Hippocampal formation (tissue), 2 donors: Measurements from ENCODE around the gene CATSPERB.
A peak's percentile ranks its signal among the peaks of the same experiment; 100 is the strongest.
"Not testable (repeated sequence)": the region's sequence is repeated elsewhere in the genome, so short reads cannot be mapped to it uniquely, and the experiment has no call there.

Source experiments
- DNase-seq, 2 donors: peaks; one replicate each; lab custom pipeline; 2025; lab: John Stamatoyannopoulos, UW

CATSPERB gene

DNA sequence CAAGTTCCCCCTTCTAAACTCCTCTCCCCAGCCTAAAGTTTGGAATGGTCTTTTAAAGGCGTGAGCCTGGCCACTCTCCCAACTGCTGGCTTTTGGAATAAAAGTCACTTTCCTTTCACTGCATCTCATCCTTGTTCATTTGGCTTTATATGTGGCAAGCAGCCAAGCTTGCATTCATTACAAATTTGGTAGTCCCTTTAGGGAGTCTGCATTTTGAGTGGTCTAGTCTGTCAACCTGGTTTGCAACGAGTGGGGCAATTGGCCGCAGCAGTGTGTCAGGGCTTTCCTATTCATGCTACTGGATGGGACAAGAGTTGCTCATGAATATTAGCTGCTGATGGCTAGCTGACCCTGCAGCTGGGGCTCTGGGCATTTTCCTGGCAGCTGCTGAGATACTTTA is 57.0 kb downstream of the CATSPERB start:
- DNase-seq: peak in 1 of 2 donors; percentile 1

DNA sequence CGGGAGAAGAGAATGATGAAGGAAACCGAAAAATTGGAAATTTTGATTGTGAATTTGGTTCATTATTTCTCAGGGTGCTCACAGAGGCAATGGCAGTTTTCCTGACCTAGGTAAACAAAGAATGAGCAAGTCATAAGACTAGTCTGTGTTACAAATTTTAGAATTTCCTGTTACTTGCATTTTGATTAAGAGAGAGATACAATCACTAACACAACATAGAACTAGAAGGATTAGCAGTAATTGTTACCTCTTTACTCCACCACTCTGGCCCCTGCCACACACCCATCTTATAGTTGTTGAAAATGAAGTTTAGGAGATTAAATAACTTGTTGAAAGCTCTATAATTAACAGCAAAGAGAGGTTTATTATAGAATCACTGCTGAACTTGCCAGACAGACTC is 62.0 kb downstream of the CATSPERB start:
- DNase-seq: no peak

- DNase-seq: not testable (repeated sequence)
Measured at GRCh38 chr14:91667101-91667500, 64.8 kb downstream of the CATSPERB start.

- no peak for DNase-seq
Measured at GRCh38 chr14:91660790-91661189, 71.1 kb downstream of the CATSPERB start.

- DNase-seq: no peak
Measured at GRCh38 chr14:91654836-91655235, 77.0 kb downstream of the CATSPERB start.

DNA sequence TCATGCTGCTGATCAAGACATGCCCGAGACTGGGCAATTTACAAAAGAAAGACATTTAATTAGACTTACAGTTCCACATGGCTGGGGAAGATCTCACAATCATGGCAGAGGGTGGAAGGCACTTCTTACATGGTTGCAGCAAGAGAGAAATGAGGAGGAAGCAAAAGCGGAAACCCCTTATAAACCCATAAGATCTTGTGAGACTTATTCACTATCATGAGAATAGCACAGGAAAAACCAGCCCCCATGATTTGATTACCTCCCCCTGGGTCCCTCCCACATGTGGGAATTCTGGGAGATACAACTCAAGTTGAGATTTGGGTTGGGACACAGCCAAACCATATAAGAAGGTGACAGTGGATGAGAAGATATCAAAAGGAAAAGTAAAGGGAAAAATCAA is 78.4 kb downstream of the CATSPERB start:
- DNase-seq: no peak

DNA sequence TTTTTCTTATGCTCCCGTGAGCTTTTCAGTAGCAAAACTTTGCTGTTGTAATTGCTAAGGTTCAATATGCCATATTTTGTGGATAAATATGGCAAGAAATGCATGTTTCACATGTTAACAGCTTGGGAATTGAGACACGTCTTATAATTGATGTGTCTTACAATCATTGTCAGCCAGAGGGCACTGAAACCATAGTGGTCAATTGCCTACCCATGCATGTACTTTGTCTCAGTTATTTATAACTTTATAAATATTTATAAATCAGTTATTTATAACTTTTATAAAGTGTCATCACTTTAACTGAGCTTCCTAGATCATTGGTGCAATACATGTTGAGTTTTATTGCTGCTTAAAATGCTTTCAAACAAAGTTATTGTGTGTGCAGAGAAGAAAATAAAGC is 82.0 kb downstream of the CATSPERB start:
- DNase-seq: peak in 1 of 2 donors; percentile 8

GRCh38 chr14:91647856-91648255 is 84.0 kb downstream of the CATSPERB start:
- DNase-seq: no peak

DNA sequence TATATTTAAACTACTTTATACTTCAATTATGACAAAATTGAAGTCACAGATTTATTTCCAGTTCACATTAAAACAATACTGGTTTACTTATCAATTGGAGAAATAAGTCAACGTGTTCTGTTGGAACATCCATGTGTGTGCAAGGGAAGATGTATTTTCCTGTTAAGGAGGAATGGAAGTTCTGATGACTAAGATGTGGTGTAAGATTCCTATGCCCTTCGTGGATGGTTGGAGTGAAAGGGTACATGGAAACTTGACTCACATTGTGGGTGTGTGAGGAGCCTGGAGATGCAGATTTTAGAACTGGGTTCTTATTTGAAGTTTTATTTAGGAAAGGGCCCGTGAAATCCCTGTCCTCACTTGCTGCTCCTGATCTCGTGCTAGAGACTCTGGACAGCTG is 95.3 kb downstream of the CATSPERB start:
- no peak for DNase-seq

DNA sequence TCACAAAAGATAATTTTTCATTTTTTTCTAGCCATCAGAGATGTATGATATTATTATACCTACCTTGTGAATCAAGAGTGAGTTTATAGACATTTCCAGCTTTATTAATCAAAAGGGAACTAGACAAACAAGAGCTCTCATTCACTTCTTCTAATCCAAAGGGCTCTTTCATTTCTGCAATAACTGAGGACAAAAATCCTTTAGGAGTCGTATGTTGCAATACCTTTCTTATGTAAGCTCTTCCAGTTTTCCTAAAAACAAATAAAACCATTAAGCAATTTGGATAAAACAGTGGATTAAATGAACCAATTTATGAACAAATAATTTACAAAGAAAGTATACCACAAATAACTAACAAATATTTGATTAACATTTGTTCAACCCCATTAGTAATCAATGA is 107.1 kb downstream of the CATSPERB start:
- no peak for DNase-seq

DNA sequence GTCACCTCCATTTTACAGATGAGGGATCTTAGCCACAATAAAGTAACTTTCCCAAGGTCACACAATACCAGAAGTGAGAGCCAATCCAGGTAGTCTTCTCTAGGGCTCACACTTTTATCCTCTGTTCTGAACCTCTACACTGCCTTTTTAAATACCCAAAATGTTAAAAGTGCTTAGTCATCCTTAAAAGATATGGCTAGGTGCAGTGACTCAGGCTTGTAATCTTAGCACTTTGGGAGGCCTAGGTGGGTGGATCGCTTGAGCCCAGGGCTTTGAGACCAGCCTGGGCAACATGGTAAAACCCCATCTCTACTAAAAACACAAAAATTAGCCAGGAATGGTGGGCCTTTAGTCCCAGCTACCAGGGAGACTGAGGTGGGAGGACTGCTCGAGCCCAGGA is 117.7 kb downstream of the CATSPERB start:
- no peak for DNase-seq

- no peak for DNase-seq
Measured at GRCh38 chr14:91613459-91614112, 118.3 kb downstream of the CATSPERB start.

DNA sequence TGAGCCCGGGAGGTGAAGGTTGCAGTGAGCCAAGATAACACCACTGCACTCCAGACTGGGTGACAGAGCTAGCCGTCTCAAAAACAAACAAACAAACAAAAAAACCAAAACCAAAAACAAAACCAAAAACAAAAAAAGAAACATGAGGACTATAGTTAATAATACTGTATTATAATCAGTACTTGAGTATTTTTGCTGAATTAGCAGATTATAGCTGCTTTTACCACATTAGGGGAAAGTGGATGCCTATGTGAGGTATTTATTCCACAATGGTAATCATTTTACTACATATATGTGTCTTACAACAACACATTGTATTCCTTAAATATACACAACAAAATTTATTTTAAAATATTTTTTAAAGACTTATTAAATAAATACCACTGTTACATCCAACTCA is 120.4 kb downstream of the CATSPERB start:
- DNase-seq: no peak

DNA sequence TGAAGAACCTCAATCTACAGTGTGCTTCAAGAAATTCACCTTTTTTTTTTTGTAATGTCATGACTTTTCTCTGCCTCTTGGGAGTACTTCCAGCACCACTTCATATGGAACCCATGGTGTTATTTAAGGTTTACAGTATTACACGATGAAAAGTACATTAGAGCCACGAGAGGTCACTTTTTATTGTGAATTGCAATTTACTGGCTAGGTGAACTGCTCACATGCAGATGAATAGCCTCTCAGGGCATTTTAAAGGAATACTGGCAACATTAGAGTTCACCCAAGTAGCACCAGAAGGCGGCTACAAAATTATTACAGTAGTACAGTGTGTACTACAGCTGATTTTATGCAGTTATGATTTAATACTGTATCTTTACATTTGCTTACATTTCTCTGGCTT is 122.7 kb downstream of the CATSPERB start:
- no peak for DNase-seq

GRCh38 chr14:91607322-91608047 is 124.4 kb downstream of the CATSPERB start:
- DNase-seq: no peak

- DNase-seq: no peak
Measured at GRCh38 chr14:91606851-91607250, 125.0 kb downstream of the CATSPERB start.

GRCh38 chr14:91604611-91605010 is 127.3 kb downstream of the CATSPERB start:
- DNase-seq: not testable (repeated sequence)

DNA sequence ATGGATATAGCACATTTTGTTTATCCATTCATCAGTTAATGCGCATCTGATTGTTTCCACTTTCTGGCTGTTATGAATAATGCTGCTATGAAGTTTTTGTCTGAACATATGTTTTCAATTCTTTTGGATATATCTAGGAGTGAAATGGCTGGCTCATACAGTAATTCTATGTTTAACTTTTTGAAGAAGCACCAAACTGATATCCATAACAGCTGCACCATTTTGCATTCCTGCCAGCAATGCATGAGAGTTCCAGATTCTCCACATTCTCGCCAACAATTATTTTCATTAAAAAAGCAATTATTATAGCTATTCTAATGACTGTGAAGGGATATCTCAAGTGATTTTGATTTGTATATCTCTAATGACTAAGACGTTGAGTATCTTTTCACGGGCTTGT is 131.9 kb downstream of the CATSPERB start:
- DNase-seq: no peak

DNA sequence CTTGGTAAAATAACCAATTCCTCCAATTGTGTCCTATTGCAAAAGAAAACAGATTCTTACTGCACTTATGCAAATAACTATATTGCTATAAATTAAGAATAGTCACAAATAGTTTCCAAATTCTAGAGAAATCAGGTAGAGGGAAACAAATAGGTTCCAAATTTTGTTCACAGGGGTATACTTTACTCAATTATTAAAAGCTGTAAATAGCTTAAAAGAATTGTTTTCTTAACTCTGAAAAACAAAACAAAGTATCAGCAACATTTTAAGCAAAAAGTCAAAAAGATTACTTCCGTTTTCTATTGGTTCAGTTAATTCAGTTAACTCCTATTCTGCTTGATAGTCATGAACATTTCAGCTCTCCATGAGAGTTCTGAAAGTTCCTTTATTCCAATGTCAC is 136.2 kb downstream of the CATSPERB start:
- no peak for DNase-seq

DNA sequence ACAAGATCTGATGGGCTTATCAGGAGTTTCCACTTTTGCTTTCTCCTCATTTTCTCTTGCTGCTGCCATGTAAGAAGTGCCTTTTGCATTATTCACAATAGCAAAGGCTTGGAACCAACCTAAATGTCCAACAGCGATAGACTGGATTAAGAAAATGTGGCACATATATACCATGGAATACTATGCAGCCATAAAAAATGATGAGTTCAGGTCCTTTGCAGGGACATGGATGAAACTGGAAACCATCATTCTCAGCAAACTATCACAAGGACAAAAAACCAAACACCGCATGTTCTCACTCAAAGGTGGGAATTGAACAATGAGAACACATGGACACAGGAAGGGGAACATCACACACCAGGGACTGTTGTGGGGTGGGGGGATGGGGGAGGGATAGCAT is 137.9 kb downstream of the CATSPERB start:
- not testable (repeated sequence) for DNase-seq

DNA sequence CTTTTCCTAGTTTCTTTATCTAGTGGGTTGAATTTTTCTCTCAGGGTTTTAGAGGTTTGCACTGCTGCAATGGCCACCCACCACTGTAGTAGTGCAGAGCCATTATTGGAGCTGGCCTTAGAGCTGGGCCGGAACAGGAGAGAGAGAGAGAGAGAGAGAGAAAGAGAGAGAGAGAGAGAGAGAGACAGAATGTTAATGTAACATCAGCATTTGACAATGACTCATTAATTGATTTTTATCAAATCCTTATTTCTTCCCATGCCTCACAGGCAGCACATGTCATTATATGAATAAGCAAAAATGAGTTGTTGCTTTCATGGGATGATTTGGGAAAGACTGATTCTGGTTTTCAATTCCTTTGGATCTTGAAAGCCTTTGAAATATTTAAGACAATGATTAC is 145.5 kb downstream of the CATSPERB start:
- DNase-seq: no peak

DNA sequence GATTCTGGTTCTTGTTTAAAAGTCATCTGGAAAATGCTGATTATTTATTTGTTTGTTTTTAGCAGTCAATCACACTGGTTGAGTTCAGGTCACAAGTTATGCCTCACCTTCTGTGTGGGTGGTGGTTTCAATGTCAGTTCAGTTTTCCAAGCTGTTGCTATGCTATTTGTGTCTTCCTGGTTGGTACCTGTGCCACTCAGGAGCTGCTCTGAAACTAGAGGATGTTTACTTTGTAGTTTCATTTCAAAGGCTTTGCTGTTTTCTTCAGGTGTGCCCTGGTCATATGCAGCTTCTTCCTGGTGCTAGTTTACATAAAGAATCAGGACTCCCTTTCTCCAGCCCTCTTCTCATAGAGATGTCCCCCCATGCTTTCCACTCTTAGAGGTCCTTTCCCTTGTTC is 146.0 kb downstream of the CATSPERB start:
- DNase-seq: no peak

GRCh38 chr14:91582761-91583160 is 149.1 kb downstream of the CATSPERB start:
- DNase-seq: no peak
